IPS-20b (cell line): ENCODE measurements around the gene CLCF1.

ENCODE experiments used
- H3K27ac ChIP-seq: one replicate; pipeline ENCODE4 v1.5.1; 2013; ENCODE audit warnings: low read length
- H3K27me3 ChIP-seq: 2 replicates; pipeline ENCODE4 v1.6.1; 2013; ENCODE audit warnings: mild to moderate bottlenecking, low read length, inconsistent platforms; ENCODE audit not compliant: insufficient read depth
- H3K36me3 ChIP-seq: 2 replicates; pipeline ENCODE4 v1.6.1; 2013; ENCODE audit warnings: low read depth, mild to moderate bottlenecking, inconsistent platforms, low read length, moderate library complexity; ENCODE audit not compliant: insufficient read depth
- H3K4me1 ChIP-seq: 2 replicates; pipeline ENCODE4 v1.6.1; 2013; ENCODE audit warnings: mild to moderate bottlenecking, control low read depth, inconsistent platforms, low read length, moderate library complexity; ENCODE audit not compliant: insufficient read depth
- H3K4me3 ChIP-seq: 2 replicates; pipeline ENCODE4 v1.5.1; 2013; ENCODE audit warnings: mild to moderate bottlenecking, low read length, inconsistent platforms
- H3K9ac ChIP-seq: 2 replicates; pipeline ENCODE4 v1.6.1; 2013; ENCODE audit warnings: low read depth, mild to moderate bottlenecking, inconsistent platforms, low read length, moderate library complexity
- H3K9me3 ChIP-seq: 2 replicates; pipeline ENCODE4 v1.6.1; 2013; ENCODE audit warnings: mild to moderate bottlenecking, low read depth, low read length, inconsistent platforms; ENCODE audit not compliant: insufficient read depth

Gene CLCF1

GRCh38 chr11:67356387-67356863 is 17.0 kb downstream of the CLCF1 start:
- Histone ChIP-seq H3K36me3 (no peaks in the 10 kb centered on the region), H3K27ac (no peak overlapping the region), H3K9ac (no peak overlapping the region; the same call in 1 of the 2 replicates), H3K4me1 (peaks cover 13% of the 10 kb centered on the region; the same call in 1 of the 2 replicates), H3K4me3 (no peak overlapping the region), H3K27me3 (peaks cover 3% of the 10 kb centered on the region; the same call in 1 of the 2 replicates), H3K9me3 (no peaks in the 10 kb centered on the region)

- Histone ChIP-seq H3K4me3 (no peak overlapping the region), H3K9me3 (no peaks in the 10 kb centered on the region), H3K4me1 (peaks cover 13% of the 10 kb centered on the region; the same call in 1 of the 2 replicates), H3K27ac (no peak overlapping the region), H3K27me3 (peaks cover 3% of the 10 kb centered on the region; the same call in 1 of the 2 replicates), H3K9ac (no peak overlapping the region), H3K36me3 (no peaks in the 10 kb centered on the region)
These were observed 17.5 kb downstream of the CLCF1 start for GRCh38 chr11:67355794-67356386.

GRCh38 chr11:67355023-67355793 is 18.2 kb downstream of the CLCF1 start:
- Histone ChIP-seq H3K27ac (no peak overlapping the region), H3K9ac (no peak overlapping the region), H3K4me3 (no peak overlapping the region)

GRCh38 chr11:67354075-67355022 is 19.0 kb downstream of the CLCF1 start:
- Histone ChIP-seq H3K36me3 (no peaks in the 10 kb centered on the region), H3K4me1 (peaks cover 13% of the 10 kb centered on the region; the same call in 1 of the 2 replicates), H3K9me3 (no peaks in the 10 kb centered on the region), H3K27ac (peak overlapping the region; percentile 6), H3K4me3 (peak overlapping the region; percentile 85; the same call in 1 of the 2 replicates), H3K27me3 (peaks cover 3% of the 10 kb centered on the region; the same call in 1 of the 2 replicates), H3K9ac (peak overlapping the region; percentile 68; the same call in 1 of the 2 replicates)

More at GRCh38 chr11:67355023-67355793, 18.2 kb downstream of the CLCF1 start:
- Histone ChIP-seq H3K27me3 (peaks cover 3% of the 10 kb centered on the region; the same call in 1 of the 2 replicates), H3K4me1 (peaks cover 13% of the 10 kb centered on the region; the same call in 1 of the 2 replicates), H3K9me3 (no peaks in the 10 kb centered on the region), H3K36me3 (no peaks in the 10 kb centered on the region)

- peak within 1 kb of the TSS; percentile 85 for H3K4me3 ChIP-seq
- H3K4me1 ChIP-seq = peaks cover 13% of the 10 kb centered on the region; the same call in 1 of the 2 replicates
- no peaks in the 10 kb centered on the region for H3K36me3 ChIP-seq
- H3K27me3 ChIP-seq = peaks cover 3% of the 10 kb centered on the region; the same call in 1 of the 2 replicates
- H3K9me3 ChIP-seq = no peaks in the 10 kb centered on the region
- H3K27ac ChIP-seq = peak within 1 kb of the TSS; percentile 80
- H3K9ac ChIP-seq = peak within 1 kb of the TSS; percentile 79; the same call in 1 of the 2 replicates
These were observed 19.9 kb downstream of the CLCF1 start, which contains the start of gene POLD4 for GRCh38 chr11:67353317-67354074. TSS of gene POLD4 (minus strand) at chr11:67353546. CDS start at chr11:67353399, 147 bp downstream.

DNA sequence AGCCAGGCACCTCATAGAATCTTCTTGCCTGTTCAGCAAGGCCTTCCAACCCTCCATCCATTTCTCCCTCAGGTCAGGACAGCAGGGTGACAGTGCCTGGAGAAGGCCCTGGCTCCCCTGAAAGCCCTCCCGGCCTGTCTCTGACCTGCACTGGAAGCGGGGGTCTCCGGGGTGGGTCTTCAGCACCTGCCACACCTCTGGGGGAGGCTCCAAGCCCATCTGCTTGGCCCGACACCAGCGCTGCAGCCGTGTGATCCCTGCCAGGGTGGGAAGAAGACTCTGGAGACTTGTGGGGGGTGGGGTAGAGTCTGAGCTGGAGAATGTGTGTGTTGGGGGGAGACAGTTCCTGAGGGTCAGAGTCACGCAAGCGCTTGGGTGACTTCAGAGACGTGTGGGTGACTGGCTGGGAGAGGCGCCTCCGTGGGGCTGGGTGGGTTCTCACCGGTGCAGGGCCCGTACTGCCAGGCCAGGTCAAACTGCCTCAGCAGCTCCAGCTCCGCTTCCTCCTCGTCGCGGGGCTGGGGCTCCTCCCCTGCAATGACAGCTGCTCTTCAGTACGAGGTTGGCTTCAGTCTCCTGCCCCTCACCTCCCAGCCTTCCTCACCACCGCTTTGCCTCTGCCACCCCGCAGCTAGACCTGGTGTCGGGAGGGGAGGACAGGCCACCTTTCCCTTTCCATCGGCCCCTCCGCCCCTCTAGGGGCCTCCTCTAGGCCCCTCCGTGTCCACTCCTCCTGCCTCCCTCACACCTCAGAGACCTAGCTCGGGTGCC is 20.7 kb downstream of the CLCF1 start:
- no peaks in the 10 kb centered on the region for H3K9me3 ChIP-seq
- H3K27me3 ChIP-seq = no peaks in the 10 kb centered on the region; the same call in 1 of the 2 replicates
- H3K4me1 ChIP-seq = peaks cover 13% of the 10 kb centered on the region; the same call in 1 of the 2 replicates
- peak overlapping the region; percentile 85 for H3K4me3 ChIP-seq
- H3K36me3 ChIP-seq = no peaks in the 10 kb centered on the region
- H3K9ac ChIP-seq = peak overlapping the region; percentile 79; the same call in 1 of the 2 replicates
- H3K27ac ChIP-seq = peak overlapping the region; percentile 80

DNA sequence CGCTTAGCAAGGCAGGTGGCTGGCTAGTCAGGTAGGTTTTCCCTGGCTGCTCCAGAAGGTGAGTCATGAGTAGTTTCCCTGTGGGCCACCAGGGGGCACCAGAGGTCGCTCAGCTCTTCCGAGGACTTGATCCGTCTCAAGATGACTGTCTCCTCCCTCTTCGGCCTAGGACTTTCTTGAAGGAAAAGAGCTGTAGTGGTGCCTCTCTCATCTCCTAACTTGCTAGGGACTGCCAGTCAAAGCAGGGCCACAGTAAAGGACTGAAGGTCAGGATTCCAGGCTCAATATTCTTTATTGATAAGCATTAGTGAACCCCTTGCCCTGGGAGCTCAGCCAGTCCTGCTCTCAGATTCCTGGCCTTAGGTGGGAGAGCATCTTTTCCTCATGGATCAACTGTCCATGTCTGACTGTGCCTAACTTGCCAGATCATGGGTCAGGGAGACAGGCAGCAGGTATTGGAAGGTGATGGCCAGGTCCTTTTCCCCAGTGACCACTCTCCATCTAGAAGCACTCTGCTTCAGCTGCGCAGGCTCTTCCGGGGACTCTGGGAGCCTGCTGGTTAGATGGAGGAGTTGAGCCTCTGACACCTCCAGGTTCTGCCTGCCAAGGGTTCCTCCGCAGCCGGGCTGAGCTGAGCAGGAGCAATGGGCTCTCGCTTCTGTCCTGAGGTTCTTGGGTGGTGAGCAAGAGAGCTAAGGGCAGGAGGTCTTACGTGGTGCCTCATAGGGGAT is 22.0 kb downstream of the CLCF1 start:
- no peak overlapping the region for H3K4me3 ChIP-seq
- H3K27me3 ChIP-seq = no peaks in the 10 kb centered on the region; the same call in 1 of the 2 replicates
- no peak overlapping the region for H3K27ac ChIP-seq
- no peak overlapping the region for H3K9ac ChIP-seq
- H3K4me1 ChIP-seq = peaks cover 10% of the 10 kb centered on the region; the same call in 1 of the 2 replicates
- no peaks in the 10 kb centered on the region for H3K36me3 ChIP-seq
- H3K9me3 ChIP-seq = no peaks in the 10 kb centered on the region

DNA sequence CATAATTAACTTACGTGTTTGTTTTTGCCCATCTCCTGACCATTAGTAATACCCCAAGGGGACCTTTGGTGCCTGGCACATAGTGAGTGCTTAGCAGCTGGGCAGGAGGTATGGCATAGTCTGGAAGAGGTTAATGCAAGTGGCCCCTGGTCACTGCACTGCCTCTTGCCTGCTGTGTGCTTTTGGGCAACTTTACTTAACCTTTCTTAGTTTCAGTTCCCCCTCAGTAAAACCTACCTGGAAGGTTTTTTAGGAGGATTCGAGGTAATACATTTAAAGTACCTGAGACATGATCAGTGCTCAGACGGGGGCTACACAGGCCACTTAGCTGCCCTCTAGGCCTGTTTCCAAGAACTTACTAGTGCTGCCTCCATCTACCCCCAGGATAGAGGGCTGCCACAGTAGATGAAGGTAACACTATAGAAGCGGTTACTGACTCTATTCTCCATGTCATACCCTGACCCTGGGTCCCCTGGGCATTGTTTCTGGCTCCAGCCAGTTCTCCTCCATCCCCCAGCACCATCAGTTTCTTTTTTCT is 23.4 kb downstream of the CLCF1 start:
- Histone ChIP-seq H3K9me3 (no peaks in the 10 kb centered on the region), H3K27me3 (no peaks in the 10 kb centered on the region), H3K4me1 (peaks cover 12% of the 10 kb centered on the region; the same call in 1 of the 2 replicates), H3K9ac (no peak overlapping the region), H3K27ac (no peak overlapping the region), H3K36me3 (no peaks in the 10 kb centered on the region), H3K4me3 (no peak overlapping the region)

DNA sequence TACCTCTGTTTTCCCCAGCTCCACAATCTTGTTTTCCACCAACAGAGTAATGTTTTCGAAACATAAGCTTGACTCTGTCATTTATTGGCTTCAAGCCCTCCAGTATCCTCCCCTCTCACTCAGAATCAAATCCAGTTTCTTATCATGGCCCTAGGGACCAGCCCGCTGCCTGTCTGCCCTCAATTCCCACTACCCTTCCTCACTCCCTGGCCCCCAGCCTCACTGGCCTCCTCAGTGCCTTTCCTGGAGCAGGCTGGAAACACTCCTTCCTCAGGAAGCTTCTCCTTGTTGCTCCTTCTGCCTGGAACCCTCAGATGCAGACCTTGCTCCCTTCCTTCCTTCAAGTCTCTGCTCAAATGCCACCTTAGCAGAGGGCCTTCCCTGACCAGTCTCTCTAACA is 23.9 kb downstream of the CLCF1 start:
- peaks cover 10% of the 10 kb centered on the region; the same call in 1 of the 2 replicates for H3K4me1 ChIP-seq
- H3K4me3 ChIP-seq = no peak overlapping the region
- H3K27me3 ChIP-seq = no peaks in the 10 kb centered on the region
- H3K9ac ChIP-seq = no peak overlapping the region
- H3K27ac ChIP-seq = no peak overlapping the region
- H3K36me3 ChIP-seq = no peaks in the 10 kb centered on the region
- no peaks in the 10 kb centered on the region for H3K9me3 ChIP-seq
